Stomach (tissue), 4 donors: ENCODE measurements around the gene NPAS2.

Experiments
- CTCF ChIP-seq, 7 experiments: fragments of 450-650 bp in 4 of 7; fragments of 200-600 bp in 3 of 7; sonication (generic) in 3 of 7; IDR thresholded peaks; one replicate each; pipeline ENCODE4 v1.5.1; 2016 to 2019; ENCODE audit warnings: antibody characterized with exemption in 7 of 7, control low read depth in 2 of 7, mild to moderate bottlenecking in 1 of 7
- EP300 ChIP-seq: sonication (generic); formaldehyde crosslinking; IDR thresholded peaks from one replicate; pipeline ENCODE4 v1.6.1; 2017; ENCODE audit warnings: antibody characterized with exemption
- POLR2A ChIP-seq, 4 donors: fragments of 450-650 bp; IDR thresholded peaks; one replicate each; pipeline ENCODE4 v1.6.1; 2016; ENCODE audit warnings: antibody characterized with exemption in 4 of 4, control low read depth in 2 of 4, mild to moderate bottlenecking in 1 of 4, moderate library complexity in 1 of 4
- POLR2AphosphoS5 ChIP-seq, 3 donors: sonication (generic); formaldehyde crosslinking; IDR thresholded peaks; one replicate each; pipeline ENCODE4 v1.6.1; 2016; ENCODE audit warnings: antibody characterized with exemption in 3 of 3

GRCh38 chr2:100936972-100937542 is 117.1 kb downstream of the NPAS2 start:
- TF ChIP-seq CTCF (IDR thresholded peaks at IDR 0.05) (no peak), POLR2A (IDR thresholded peaks at IDR 0.05) (no peak), POLR2AphosphoS5 (IDR thresholded peaks at IDR 0.05) (peak in 1 of 3 donors; percentile 54), EP300 (no peak)
